ENCODE results near the gene FILIP1.

The FILIP1 gene

GRCh38 chr6:75288023-75288422 is 205.6 kb downstream of the FILIP1 start:
- no peak for DNase-seq (ENCODE audit: low read depth in 1 of 2, low spot score in 1 of 2)
- Histone ChIP-seq H3K4me3 (replicated peaks; ENCODE audit: insufficient read depth, low read length) (no peak overlapping the region), H3K27me3 (ENCODE audit: insufficient read depth, poor library complexity, severe bottlenecking) (no peaks in the 10 kb centered on the region), H3K27ac (replicated peaks) (peak overlapping the region; percentile 90)
- TF ChIP-seq CTCF (IDR thresholded peaks at IDR 0.05; ENCODE audit: insufficient read depth, low read length) (no peak), SPI1 (IDR thresholded peaks at IDR 0.05; ENCODE audit: borderline replicate concordance, low read depth) (no peak), GABPA (IDR thresholded peaks at IDR 0.05; ENCODE audit: low read depth) (no peak), POLR2AphosphoS5 (IDR thresholded peaks at IDR 0.05; ENCODE audit: low read depth) (no peak), REST (IDR thresholded peaks at IDR 0.05; ENCODE audit: insufficient replicate concordance, low read depth) (no peak)

- DNase-seq (ENCODE audit: low read depth in 1 of 2, low spot score in 1 of 2): peak; percentile 48 to 52
- H3K4me3 ChIP-seq (replicated peaks; ENCODE audit: insufficient read depth, low read length): no peak overlapping the region
- H3K27ac ChIP-seq (replicated peaks): peak overlapping the region; percentile 90
- TF ChIP-seq GABPA (IDR thresholded peaks at IDR 0.05; ENCODE audit: low read depth): no peak
- no peak for TF ChIP-seq CTCF (IDR thresholded peaks at IDR 0.05; ENCODE audit: insufficient read depth, low read length)
- no peak for TF ChIP-seq REST (IDR thresholded peaks at IDR 0.05; ENCODE audit: insufficient replicate concordance, low read depth)
- TF ChIP-seq SPI1 (IDR thresholded peaks at IDR 0.05; ENCODE audit: borderline replicate concordance, low read depth): 0 out of 2 replicates have a peak, but pooled peaks have one; percentile 4
- no peak for TF ChIP-seq POLR2AphosphoS5 (IDR thresholded peaks at IDR 0.05; ENCODE audit: low read depth)
- H3K27me3 ChIP-seq (ENCODE audit: insufficient read depth, poor library complexity, severe bottlenecking): no peaks in the 10 kb centered on the region
Measured at GRCh38 chr6:75287424-75287823, 206.2 kb downstream of the FILIP1 start.

GRCh38 chr6:75286955-75287354 is 206.6 kb downstream of the FILIP1 start:
- H3K27ac ChIP-seq (replicated peaks): peak overlapping the region; percentile 90

More at GRCh38 chr6:75286955-75287354, 206.6 kb downstream of the FILIP1 start:
- DNase-seq (ENCODE audit: low read depth in 1 of 2, low spot score in 1 of 2): no peak
- H3K27me3 ChIP-seq (ENCODE audit: insufficient read depth, poor library complexity, severe bottlenecking): no peaks in the 10 kb centered on the region
- H3K4me3 ChIP-seq (replicated peaks; ENCODE audit: insufficient read depth, low read length): no peak overlapping the region; the same call in 1 of the 2 replicates
- TF ChIP-seq CTCF (IDR thresholded peaks at IDR 0.05; ENCODE audit: insufficient read depth, low read length) (no peak), POLR2AphosphoS5 (IDR thresholded peaks at IDR 0.05; ENCODE audit: low read depth) (no peak), REST (IDR thresholded peaks at IDR 0.05; ENCODE audit: insufficient replicate concordance, low read depth) (no peak), GABPA (IDR thresholded peaks at IDR 0.05; ENCODE audit: low read depth) (no peak), SPI1 (IDR thresholded peaks at IDR 0.05; ENCODE audit: borderline replicate concordance, low read depth) (no peak)

All from HL-60 (cell line).